HCT116 (cell line): ENCODE data around the gene GHR. TPM values are rescaled to one million over a fixed set of nuclear protein-coding genes. Genes with fewer than 3 reads are reported as not detected.

Experiments
- ATAC-seq: fragments of 200-7000 bp; cut with Tn5 transposase; 2 replicates; pipeline ENCODE4 v1.9.1; 2020; ENCODE audit warnings: mild to moderate bottlenecking, moderate library complexity
- BruUV-seq: library from RNA; stranded (reverse); fragments of 400-500 nt; replicated peaks from 2 replicates; lab custom pipeline; 2021; lab: Mats Ljungman, UMichigan
- CTCF ChIA-PET: fragments of 300-600 bp; sonication (Branson Sonifier 250); formaldehyde crosslinking; loops from one replicate; lab custom pipeline; 2021; ENCODE audit warnings: antibody characterized with exemption; lab: Charles Lee
- POLR2A ChIA-PET: fragments of 300-600, 350-600 bp; sonication (Branson Sonifier 250); formaldehyde crosslinking; loops from one replicate; lab custom pipeline; 2021; ENCODE audit warnings: antibody characterized with exemption; lab: Charles Lee
- RAD21 ChIA-PET, 2 experiments: fragments of 300-600 bp; sonication (Branson Sonifier 250); formaldehyde crosslinking; loops; one replicate each; lab custom pipeline; 2023; ENCODE audit warnings: low total read pairs in 2 of 2; ENCODE audit not compliant: uncharacterized antibody in 2 of 2, unreplicated experiment in 2 of 2, low non-redundant PET in 1 of 2; lab: Charles Lee
- DNase-seq: peaks from one replicate; pipeline ENCODE4 v3.0.0-alpha.2; 2010; ENCODE audit warnings: low read depth, low spot score
- H2AFZ ChIP-seq: fragments of 200-600 bp; shearing (Covaris generic), sonication (generic); 2 replicates; pipeline ENCODE4 v1.6.1; 2017; ENCODE audit warnings: low read depth, mixed run types, mixed read lengths, antibody characterized with exemption, low read length; ENCODE audit not compliant: poor library complexity, severe bottlenecking
- H3K27ac ChIP-seq: 2 replicates; pipeline ENCODE4 v1.5.1; 2012; ENCODE audit warnings: low read depth, low read length
- H3K27me3 ChIP-seq: fragments of 200-600 bp; sonication (generic); 2 replicates; pipeline ENCODE4 v1.6.1; 2016; ENCODE audit warnings: mixed run types, low read length, mixed read lengths; ENCODE audit not compliant: insufficient read depth
- H3K36me3 ChIP-seq, 2 experiments: fragments of 200-500 bp in 1 of 2; fragments of 200-600 bp in 1 of 2; sonication (Bioruptor generic) in 1 of 2; sonication (generic) in 1 of 2; 2 replicates each; pipeline versions ENCODE4 v1.5.1 to v1.6.1; 2014 to 2016; ENCODE audit warnings: low read length in 2 of 2, inconsistent platforms in 1 of 2, mixed read lengths in 1 of 2, mixed run types in 1 of 2; ENCODE audit not compliant: insufficient read depth in 2 of 2, control insufficient read depth in 1 of 2
- H3K4me1 ChIP-seq, 2 experiments: fragments of 200-600 bp in 1 of 2; sonication (generic) in 1 of 2; 2 replicates each; pipeline versions ENCODE4 v1.5.1 to v1.6.1; 2012 to 2017; ENCODE audit warnings: low read length in 2 of 2, inconsistent platforms in 1 of 2, mild to moderate bottlenecking in 1 of 2, mixed read lengths in 1 of 2, mixed run types in 1 of 2, moderate library complexity in 1 of 2; ENCODE audit not compliant: insufficient read depth in 2 of 2, control insufficient read depth in 1 of 2
- H3K4me2 ChIP-seq: fragments of 200-600 bp; sonication (generic); 2 replicates; pipeline ENCODE4 v1.6.1; 2017; ENCODE audit warnings: mixed run types, low read length, mixed read lengths
- H3K4me3 ChIP-seq, 2 experiments: fragments of 200-600 bp in 1 of 2; sonication (generic) in 1 of 2; replicated peaks in 1 of 2; 2 replicates each; pipeline ENCODE4 v1.5.1; 2011 to 2016; ENCODE audit warnings: low read length in 2 of 2, control low read depth in 1 of 2, low read depth in 1 of 2, mild to moderate bottlenecking in 1 of 2, mixed read lengths in 1 of 2, mixed run types in 1 of 2
- H3K79me2 ChIP-seq: fragments of 200-600 bp; sonication (generic); 2 replicates; pipeline ENCODE4 v1.6.1; 2017; ENCODE audit warnings: mild to moderate bottlenecking, mixed run types, low read length, moderate library complexity, mixed read lengths; ENCODE audit not compliant: insufficient read depth
- H3K9ac ChIP-seq: fragments of 200-600 bp; sonication (generic); 2 replicates; pipeline ENCODE4 v1.6.1; 2016; ENCODE audit warnings: low read length, mixed read lengths
- H3K9me2 ChIP-seq: fragments of 200-600 bp; sonication (generic), shearing (Covaris generic); 2 replicates; pipeline ENCODE4 v1.6.1; 2017; ENCODE audit warnings: mixed run types, mild to moderate bottlenecking, moderate library complexity; ENCODE audit not compliant: insufficient read depth
- H3K9me3 ChIP-seq, 2 experiments: fragments of 200-500 bp in 1 of 2; fragments of 200-600 bp in 1 of 2; sonication (Bioruptor generic) in 1 of 2; sonication (generic) in 1 of 2; 2 replicates each; pipeline ENCODE4 v1.6.1; 2014 to 2017; ENCODE audit warnings: low read length in 2 of 2, mixed read lengths in 2 of 2, inconsistent platforms in 1 of 2, low read depth in 1 of 2, mild to moderate bottlenecking in 1 of 2, mixed run types in 1 of 2, moderate library complexity in 1 of 2; ENCODE audit not compliant: control insufficient read depth in 1 of 2, insufficient read depth in 1 of 2
- H4K20me1 ChIP-seq: fragments of 200-600 bp; sonication (generic), shearing (Covaris generic); 2 replicates; pipeline ENCODE4 v1.6.1; 2017; ENCODE audit warnings: mixed run types, mild to moderate bottlenecking, moderate library complexity; ENCODE audit not compliant: insufficient read depth
- CBX3 ChIP-seq: IDR thresholded peaks from 2 replicates; pipeline ENCODE4 v1.6.1; 2012; ENCODE audit warnings: low read depth
- CEBPB ChIP-seq: IDR thresholded peaks from 2 replicates; pipeline ENCODE4 v1.6.1; 2012; ENCODE audit warnings: low read depth
- EGR1 ChIP-seq: IDR thresholded peaks from 2 replicates; pipeline ENCODE4 v1.6.1; 2012; ENCODE audit warnings: low read depth
- ELF1 ChIP-seq: IDR thresholded peaks from 2 replicates; pipeline ENCODE4 v1.6.1; 2012; ENCODE audit warnings: low read depth, borderline replicate concordance
- EZH2phosphoT487 ChIP-seq: fragments of 200-600 bp; IDR thresholded peaks from 2 replicates; pipeline ENCODE4 v1.6.1; 2018; ENCODE audit warnings: antibody characterized with exemption, borderline replicate concordance
- JUND ChIP-seq: IDR thresholded peaks from 2 replicates; pipeline ENCODE4 v1.6.1; 2012
- POLR2A ChIP-seq: IDR thresholded peaks from 2 replicates; pipeline ENCODE4 v1.7.0; 2011; ENCODE audit warnings: borderline replicate concordance; ENCODE audit not compliant: insufficient read depth, insufficient read length; ENCODE audit errors: extremely low read depth
- POLR2AphosphoS5 ChIP-seq: IDR thresholded peaks from 2 replicates; pipeline ENCODE4 v1.6.1; 2011; ENCODE audit warnings: mild to moderate bottlenecking, low read depth, low read length, moderate library complexity
- RAD21 ChIP-seq: IDR thresholded peaks from 2 replicates; pipeline ENCODE4 v1.6.1; 2012; ENCODE audit warnings: low read depth, mild to moderate bottlenecking
- SIN3A ChIP-seq: IDR thresholded peaks from 2 replicates; pipeline ENCODE4 v1.6.1; 2012; ENCODE audit warnings: low read depth
- SP1 ChIP-seq: IDR thresholded peaks from 2 replicates; pipeline ENCODE4 v1.6.1; 2012; ENCODE audit warnings: low read depth
- SRF ChIP-seq: IDR thresholded peaks from 2 replicates; pipeline ENCODE4 v1.6.1; 2012; ENCODE audit warnings: low read depth
- TCF7L2 ChIP-seq: IDR thresholded peaks from 2 replicates; pipeline ENCODE4 v1.7.0; 2011; ENCODE audit warnings: borderline replicate concordance, inconsistent platforms; ENCODE audit not compliant: insufficient read depth, insufficient read length; ENCODE audit errors: extremely low read depth
- YY1 ChIP-seq: IDR thresholded peaks from 2 replicates; pipeline ENCODE4 v1.6.1; 2011; ENCODE audit warnings: low read length, low read depth, moderate library complexity, mild to moderate bottlenecking; ENCODE audit not compliant: insufficient replicate concordance; ENCODE audit errors: extremely low read depth
- ZFX ChIP-seq: fragments of 450-650 bp; IDR thresholded peaks from 2 replicates; pipeline ENCODE4 v1.6.1; 2017
- intact Hi-C: fragments of 100-400 bp; cut with micrococcal nuclease; formaldehyde crosslinking; loops from 2 replicates; pipeline ENCODE4 v1.10.0; 2022
- total RNA-seq: library from RNA; stranded (reverse); gene quantifications from one replicate; pipeline ENCODE4 v1.2.1, GENCODE V29; 2021; ENCODE audit not compliant: unreplicated experiment
- TF ChIP-seq, protein P1 (sequence below), 3 experiments: fragments of 200-600 bp in 1 of 3; sonication (generic) in 1 of 3; IDR thresholded peaks in 2 of 3; conservative IDR thresholded peaks in 1 of 3; 2 replicates each; pipeline ENCODE4 v1.5.1; 2012 to 2017; ENCODE audit warnings: low read depth in 2 of 3, low read length in 2 of 3, antibody characterized with exemption in 1 of 3, borderline replicate concordance in 1 of 3, control low read depth in 1 of 3, mild to moderate bottlenecking in 1 of 3, mixed read lengths in 1 of 3, mixed run types in 1 of 3, moderate library complexity in 1 of 3; ENCODE audit not compliant: insufficient read depth in 1 of 3
- TF ChIP-seq, protein P2 (sequence below): IDR thresholded peaks from 2 replicates; pipeline ENCODE4 v1.6.1; 2012; ENCODE audit warnings: low read depth
- TF ChIP-seq, protein P3 (sequence below): IDR thresholded peaks from 2 replicates; pipeline ENCODE4 v1.6.1; 2012
- TF ChIP-seq, protein P4 (sequence below): IDR thresholded peaks from 2 replicates; pipeline ENCODE4 v1.6.1; 2011; ENCODE audit warnings: mild to moderate bottlenecking, low read length, moderate library complexity; ENCODE audit not compliant: insufficient replicate concordance; ENCODE audit errors: extremely low read depth

The GHR gene
- total RNA-seq, 1 experiment from 2014 or later = not detected

DNA sequence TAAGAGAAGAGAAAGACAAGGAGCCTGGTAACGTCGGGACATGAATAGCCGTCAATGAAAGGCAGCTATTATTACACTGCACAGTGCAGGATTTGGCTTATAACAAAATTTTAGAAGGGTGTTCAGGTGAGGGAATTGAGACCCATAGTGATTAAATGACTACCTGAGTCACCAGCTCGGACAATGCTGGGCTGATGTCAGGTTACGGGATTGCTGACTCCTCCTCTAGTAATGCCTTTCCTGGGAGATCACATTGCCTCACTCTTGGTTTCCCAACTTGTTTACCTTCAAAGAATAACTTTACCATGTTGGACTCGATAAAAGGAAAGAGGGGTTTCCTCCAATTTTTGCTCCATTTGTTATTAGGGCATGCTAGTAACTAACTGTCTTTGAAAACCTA, 132.6 kb downstream of the GHR start:
- H2AFZ ChIP-seq = no peak overlapping the region
- DNase-seq = no peak
- H3K36me3 ChIP-seq = no peaks in the 10 kb centered on the region
- H3K4me1 ChIP-seq = no peaks in the 10 kb centered on the region
- no peaks in the 10 kb centered on the region for H3K79me2 ChIP-seq
- H3K4me3 ChIP-seq = no peak overlapping the region
- no peaks in the 10 kb centered on the region for H4K20me1 ChIP-seq
- no peak overlapping the region for H3K9ac ChIP-seq
- no peaks in the 10 kb centered on the region for H3K9me2 ChIP-seq
- no peak overlapping the region for H3K27ac ChIP-seq
- ChIA-PET POLR2A (no interaction called here), CTCF (no interaction called here), RAD21 (no interaction called here)
- H3K4me2 ChIP-seq = no peak overlapping the region
- no peaks in the 10 kb centered on the region for H3K9me3 ChIP-seq
- no TSS peak for BruUV-seq
- ATAC-seq = no peak
- intact Hi-C loops = no loop called here
- TF ChIP-seq SRF (no peak), POLR2AphosphoS5 (no peak), EGR1 (no peak), CEBPB (no peak), CBX3 (no peak), JUND (no peak), SIN3A (no peak), ZFX (no peak), RAD21 (no peak), SP1 (no peak), YY1 (no peak), EZH2phosphoT487 (no peak), ELF1 (no peak), POLR2A (no peak), TCF7L2 (no peak)
- TF ChIP-seq, protein P1, sequence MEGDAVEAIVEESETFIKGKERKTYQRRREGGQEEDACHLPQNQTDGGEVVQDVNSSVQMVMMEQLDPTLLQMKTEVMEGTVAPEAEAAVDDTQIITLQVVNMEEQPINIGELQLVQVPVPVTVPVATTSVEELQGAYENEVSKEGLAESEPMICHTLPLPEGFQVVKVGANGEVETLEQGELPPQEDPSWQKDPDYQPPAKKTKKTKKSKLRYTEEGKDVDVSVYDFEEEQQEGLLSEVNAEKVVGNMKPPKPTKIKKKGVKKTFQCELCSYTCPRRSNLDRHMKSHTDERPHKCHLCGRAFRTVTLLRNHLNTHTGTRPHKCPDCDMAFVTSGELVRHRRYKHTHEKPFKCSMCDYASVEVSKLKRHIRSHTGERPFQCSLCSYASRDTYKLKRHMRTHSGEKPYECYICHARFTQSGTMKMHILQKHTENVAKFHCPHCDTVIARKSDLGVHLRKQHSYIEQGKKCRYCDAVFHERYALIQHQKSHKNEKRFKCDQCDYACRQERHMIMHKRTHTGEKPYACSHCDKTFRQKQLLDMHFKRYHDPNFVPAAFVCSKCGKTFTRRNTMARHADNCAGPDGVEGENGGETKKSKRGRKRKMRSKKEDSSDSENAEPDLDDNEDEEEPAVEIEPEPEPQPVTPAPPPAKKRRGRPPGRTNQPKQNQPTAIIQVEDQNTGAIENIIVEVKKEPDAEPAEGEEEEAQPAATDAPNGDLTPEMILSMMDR (IDR thresholded peaks at IDR 0.05 in 2 of 3, conservative IDR thresholded peaks at IDR 0.05 in 1 of 3; ENCODE audit: borderline replicate concordance in 1 of 3, insufficient read depth in 1 of 3, low read depth in 2 of 3, low read length in 2 of 3) = no peak
- TF ChIP-seq, protein P2, sequence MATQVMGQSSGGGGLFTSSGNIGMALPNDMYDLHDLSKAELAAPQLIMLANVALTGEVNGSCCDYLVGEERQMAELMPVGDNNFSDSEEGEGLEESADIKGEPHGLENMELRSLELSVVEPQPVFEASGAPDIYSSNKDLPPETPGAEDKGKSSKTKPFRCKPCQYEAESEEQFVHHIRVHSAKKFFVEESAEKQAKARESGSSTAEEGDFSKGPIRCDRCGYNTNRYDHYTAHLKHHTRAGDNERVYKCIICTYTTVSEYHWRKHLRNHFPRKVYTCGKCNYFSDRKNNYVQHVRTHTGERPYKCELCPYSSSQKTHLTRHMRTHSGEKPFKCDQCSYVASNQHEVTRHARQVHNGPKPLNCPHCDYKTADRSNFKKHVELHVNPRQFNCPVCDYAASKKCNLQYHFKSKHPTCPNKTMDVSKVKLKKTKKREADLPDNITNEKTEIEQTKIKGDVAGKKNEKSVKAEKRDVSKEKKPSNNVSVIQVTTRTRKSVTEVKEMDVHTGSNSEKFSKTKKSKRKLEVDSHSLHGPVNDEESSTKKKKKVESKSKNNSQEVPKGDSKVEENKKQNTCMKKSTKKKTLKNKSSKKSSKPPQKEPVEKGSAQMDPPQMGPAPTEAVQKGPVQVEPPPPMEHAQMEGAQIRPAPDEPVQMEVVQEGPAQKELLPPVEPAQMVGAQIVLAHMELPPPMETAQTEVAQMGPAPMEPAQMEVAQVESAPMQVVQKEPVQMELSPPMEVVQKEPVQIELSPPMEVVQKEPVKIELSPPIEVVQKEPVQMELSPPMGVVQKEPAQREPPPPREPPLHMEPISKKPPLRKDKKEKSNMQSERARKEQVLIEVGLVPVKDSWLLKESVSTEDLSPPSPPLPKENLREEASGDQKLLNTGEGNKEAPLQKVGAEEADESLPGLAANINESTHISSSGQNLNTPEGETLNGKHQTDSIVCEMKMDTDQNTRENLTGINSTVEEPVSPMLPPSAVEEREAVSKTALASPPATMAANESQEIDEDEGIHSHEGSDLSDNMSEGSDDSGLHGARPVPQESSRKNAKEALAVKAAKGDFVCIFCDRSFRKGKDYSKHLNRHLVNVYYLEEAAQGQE = no peak
- TF ChIP-seq, protein P3, sequence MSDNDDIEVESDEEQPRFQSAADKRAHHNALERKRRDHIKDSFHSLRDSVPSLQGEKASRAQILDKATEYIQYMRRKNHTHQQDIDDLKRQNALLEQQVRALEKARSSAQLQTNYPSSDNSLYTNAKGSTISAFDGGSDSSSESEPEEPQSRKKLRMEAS = no peak
- TF ChIP-seq, protein P4, sequence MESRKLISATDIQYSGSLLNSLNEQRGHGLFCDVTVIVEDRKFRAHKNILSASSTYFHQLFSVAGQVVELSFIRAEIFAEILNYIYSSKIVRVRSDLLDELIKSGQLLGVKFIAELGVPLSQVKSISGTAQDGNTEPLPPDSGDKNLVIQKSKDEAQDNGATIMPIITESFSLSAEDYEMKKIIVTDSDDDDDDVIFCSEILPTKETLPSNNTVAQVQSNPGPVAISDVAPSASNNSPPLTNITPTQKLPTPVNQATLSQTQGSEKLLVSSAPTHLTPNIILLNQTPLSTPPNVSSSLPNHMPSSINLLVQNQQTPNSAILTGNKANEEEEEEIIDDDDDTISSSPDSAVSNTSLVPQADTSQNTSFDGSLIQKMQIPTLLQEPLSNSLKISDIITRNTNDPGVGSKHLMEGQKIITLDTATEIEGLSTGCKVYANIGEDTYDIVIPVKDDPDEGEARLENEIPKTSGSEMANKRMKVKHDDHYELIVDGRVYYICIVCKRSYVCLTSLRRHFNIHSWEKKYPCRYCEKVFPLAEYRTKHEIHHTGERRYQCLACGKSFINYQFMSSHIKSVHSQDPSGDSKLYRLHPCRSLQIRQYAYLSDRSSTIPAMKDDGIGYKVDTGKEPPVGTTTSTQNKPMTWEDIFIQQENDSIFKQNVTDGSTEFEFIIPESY = no peak
- H3K27me3 ChIP-seq = peaks cover 7% of the 10 kb centered on the region
